ENCODE results near the gene MAGI2. TPM values are rescaled to one million over a fixed set of nuclear protein-coding genes. Genes with fewer than 3 reads are reported as not detected.

MAGI2 gene
- total RNA-seq, 1 donor from 2014 or later, result 64.2 TPM

DNA sequence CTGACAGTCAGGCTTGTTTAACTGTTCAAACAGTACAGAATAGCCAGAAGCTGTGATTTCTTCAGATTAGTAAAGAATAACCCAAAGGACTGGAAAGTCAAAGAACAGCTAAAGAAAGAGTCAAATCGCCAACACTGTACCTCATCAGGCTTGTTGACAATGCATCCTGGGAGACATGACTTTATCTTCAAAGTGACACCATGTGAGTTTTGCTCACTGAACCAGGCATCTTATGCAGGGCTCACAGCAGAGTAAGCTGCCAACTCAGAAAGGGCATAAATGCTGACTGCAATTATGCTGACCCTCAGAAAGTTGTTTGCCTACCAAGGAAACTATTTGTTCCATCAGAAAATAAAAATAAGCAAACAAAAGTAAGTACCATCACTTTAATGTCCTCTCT, 96.4 kb downstream of the MAGI2 start:
- no peak for DNase-seq
- H3K36me3 Mint-ChIP-seq (ENCODE audit: unreplicated experiment), result no peaks in the 10 kb centered on the region
- H3K27me3 Mint-ChIP-seq (ENCODE audit: unreplicated experiment), result peaks cover 1% of the 10 kb centered on the region
- H3K4me1 Mint-ChIP-seq (ENCODE audit: low read depth, unreplicated experiment), result no peaks in the 10 kb centered on the region
- peaks cover 2% of the 10 kb centered on the region for H3K9me3 Mint-ChIP-seq (ENCODE audit: unreplicated experiment)
- TF ChIP-seq, protein P1, sequence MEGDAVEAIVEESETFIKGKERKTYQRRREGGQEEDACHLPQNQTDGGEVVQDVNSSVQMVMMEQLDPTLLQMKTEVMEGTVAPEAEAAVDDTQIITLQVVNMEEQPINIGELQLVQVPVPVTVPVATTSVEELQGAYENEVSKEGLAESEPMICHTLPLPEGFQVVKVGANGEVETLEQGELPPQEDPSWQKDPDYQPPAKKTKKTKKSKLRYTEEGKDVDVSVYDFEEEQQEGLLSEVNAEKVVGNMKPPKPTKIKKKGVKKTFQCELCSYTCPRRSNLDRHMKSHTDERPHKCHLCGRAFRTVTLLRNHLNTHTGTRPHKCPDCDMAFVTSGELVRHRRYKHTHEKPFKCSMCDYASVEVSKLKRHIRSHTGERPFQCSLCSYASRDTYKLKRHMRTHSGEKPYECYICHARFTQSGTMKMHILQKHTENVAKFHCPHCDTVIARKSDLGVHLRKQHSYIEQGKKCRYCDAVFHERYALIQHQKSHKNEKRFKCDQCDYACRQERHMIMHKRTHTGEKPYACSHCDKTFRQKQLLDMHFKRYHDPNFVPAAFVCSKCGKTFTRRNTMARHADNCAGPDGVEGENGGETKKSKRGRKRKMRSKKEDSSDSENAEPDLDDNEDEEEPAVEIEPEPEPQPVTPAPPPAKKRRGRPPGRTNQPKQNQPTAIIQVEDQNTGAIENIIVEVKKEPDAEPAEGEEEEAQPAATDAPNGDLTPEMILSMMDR (IDR thresholded peaks at IDR 0.05; ENCODE audit: partially characterized antibody, unreplicated experiment), result no peak
- H3K4me3 Mint-ChIP-seq (ENCODE audit: unreplicated experiment), result no peak overlapping the region
- no peak overlapping the region for H3K27ac Mint-ChIP-seq (ENCODE audit: unreplicated experiment)

DNA sequence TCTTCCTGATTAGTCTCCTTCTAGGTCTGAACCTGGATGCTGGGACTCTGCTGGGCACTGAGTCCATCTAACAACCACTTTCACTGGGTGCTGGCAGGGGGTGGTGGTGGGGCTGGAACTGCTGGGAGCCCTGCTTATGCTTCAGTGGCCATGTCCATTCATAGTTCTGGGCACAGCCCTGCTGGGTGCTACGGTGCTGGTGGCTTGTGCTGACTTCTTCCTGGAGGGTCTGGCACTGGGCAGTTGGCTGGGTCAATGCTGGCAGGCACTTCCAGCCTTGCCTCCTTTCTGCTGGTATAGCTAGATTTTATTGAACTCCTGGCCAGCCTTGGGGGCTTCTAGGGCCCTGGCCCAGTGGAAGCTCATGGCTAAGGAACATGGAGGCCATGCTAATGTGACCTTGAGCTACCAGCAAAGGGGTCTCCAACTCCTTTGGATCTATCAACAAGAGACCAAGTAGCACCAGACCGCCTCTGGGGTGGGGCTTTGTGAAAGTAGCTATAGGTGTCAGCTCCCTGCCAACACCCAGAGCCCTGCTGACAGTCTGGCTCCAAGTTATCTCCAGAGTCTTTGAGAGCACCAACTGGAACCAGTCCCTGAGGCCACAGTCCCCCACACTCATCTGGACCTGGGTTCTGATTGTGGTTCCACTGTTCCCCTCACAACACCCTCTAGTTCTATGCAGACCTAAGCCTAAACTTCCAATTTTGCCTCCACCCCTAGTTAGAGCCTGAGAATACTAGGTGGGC, 99.6 kb downstream of the MAGI2 start:
- no peak overlapping the region for H3K4me3 Mint-ChIP-seq (ENCODE audit: unreplicated experiment)
- no peaks in the 10 kb centered on the region for H3K36me3 Mint-ChIP-seq (ENCODE audit: unreplicated experiment)
- no peak for DNase-seq
- TF ChIP-seq, protein P1 (IDR thresholded peaks at IDR 0.05; ENCODE audit: partially characterized antibody, unreplicated experiment), result no peak
- H3K27me3 Mint-ChIP-seq (ENCODE audit: unreplicated experiment), result no peaks in the 10 kb centered on the region
- peaks cover 2% of the 10 kb centered on the region for H3K9me3 Mint-ChIP-seq (ENCODE audit: unreplicated experiment)
- H3K4me1 Mint-ChIP-seq (ENCODE audit: low read depth, unreplicated experiment), result no peaks in the 10 kb centered on the region
- no peak overlapping the region for H3K27ac Mint-ChIP-seq (ENCODE audit: unreplicated experiment)

DNA sequence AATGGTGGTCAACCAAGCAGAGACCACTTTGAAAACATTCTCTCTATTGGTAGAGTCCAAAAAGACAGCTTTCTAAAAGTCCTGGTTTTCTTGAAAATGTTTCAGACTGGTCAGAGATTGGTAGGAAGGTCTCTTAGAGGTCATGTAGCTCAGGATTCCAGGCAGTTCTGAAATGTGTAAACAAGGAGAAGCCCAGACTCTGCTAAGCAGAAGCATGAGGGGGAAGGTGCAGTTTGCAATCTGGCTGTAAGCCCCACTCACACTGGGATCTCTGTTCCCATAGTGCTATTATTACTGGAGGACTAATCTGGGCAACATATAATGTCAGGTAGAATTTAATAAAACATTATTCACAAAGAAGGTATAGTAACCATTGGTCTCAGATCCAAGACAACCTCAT, 101.1 kb downstream of the MAGI2 start:
- no peak for DNase-seq
- H3K27ac Mint-ChIP-seq (ENCODE audit: unreplicated experiment), result no peak overlapping the region
- H3K4me1 Mint-ChIP-seq (ENCODE audit: low read depth, unreplicated experiment), result no peaks in the 10 kb centered on the region
- H3K9me3 Mint-ChIP-seq (ENCODE audit: unreplicated experiment), result peaks cover 2% of the 10 kb centered on the region
- H3K27me3 Mint-ChIP-seq (ENCODE audit: unreplicated experiment), result no peaks in the 10 kb centered on the region
- TF ChIP-seq, protein P1 (IDR thresholded peaks at IDR 0.05; ENCODE audit: partially characterized antibody, unreplicated experiment), result no peak
- H3K36me3 Mint-ChIP-seq (ENCODE audit: unreplicated experiment), result no peaks in the 10 kb centered on the region
- no peak overlapping the region for H3K4me3 Mint-ChIP-seq (ENCODE audit: unreplicated experiment)

DNA sequence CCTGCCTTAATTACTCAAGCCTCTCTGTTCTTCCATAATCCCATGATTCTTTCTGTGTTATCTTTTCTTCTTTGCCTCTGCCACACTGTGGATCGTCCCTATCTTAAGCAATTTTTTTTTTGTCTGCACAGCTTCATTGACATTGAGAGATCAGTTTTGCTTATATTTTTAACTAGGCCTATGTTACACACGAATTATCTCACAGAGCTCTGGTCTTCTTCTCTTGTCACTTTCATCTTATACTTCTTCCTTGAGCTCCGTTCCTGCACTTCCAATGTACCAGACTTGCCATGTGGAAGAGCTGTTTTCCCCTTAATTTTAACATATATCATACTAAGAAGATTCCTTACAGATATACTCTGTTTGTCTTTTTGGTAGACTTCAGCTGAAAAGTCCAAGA, 106.1 kb downstream of the MAGI2 start:
- H3K27ac Mint-ChIP-seq (ENCODE audit: unreplicated experiment), result no peak overlapping the region
- no peaks in the 10 kb centered on the region for H3K4me1 Mint-ChIP-seq (ENCODE audit: low read depth, unreplicated experiment)
- TF ChIP-seq, protein P1 (IDR thresholded peaks at IDR 0.05; ENCODE audit: partially characterized antibody, unreplicated experiment), result no peak
- H3K9me3 Mint-ChIP-seq (ENCODE audit: unreplicated experiment), result no peaks in the 10 kb centered on the region
- no peaks in the 10 kb centered on the region for H3K27me3 Mint-ChIP-seq (ENCODE audit: unreplicated experiment)
- no peak for DNase-seq
- no peak overlapping the region for H3K4me3 Mint-ChIP-seq (ENCODE audit: unreplicated experiment)
- H3K36me3 Mint-ChIP-seq (ENCODE audit: unreplicated experiment), result no peaks in the 10 kb centered on the region

DNA sequence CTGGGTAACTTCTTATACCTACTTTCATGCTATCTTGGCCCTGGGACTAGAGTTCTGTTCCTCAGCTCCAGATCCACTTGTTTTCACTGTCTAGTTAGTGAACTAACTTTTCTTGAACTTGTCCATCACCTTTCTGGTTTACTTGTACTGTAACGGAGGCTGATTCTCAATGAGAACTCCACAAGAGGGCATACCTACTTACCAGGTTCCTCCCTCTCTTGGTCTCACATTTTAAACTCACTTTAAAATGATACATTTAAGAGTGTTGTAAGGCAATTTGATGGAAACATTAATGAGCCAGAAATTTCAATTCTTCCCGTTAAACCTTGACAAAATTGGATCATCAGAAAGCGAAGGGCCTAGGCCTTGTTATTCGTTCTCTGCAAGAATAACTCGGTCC, 111.6 kb downstream of the MAGI2 start:
- TF ChIP-seq, protein P1 (IDR thresholded peaks at IDR 0.05; ENCODE audit: partially characterized antibody, unreplicated experiment), result no peak
- Mint-ChIP-seq H3K4me3 (ENCODE audit: unreplicated experiment) (no peak overlapping the region), H3K27me3 (ENCODE audit: unreplicated experiment) (no peaks in the 10 kb centered on the region), H3K9me3 (ENCODE audit: unreplicated experiment) (no peaks in the 10 kb centered on the region), H3K36me3 (ENCODE audit: unreplicated experiment) (no peaks in the 10 kb centered on the region), H3K27ac (ENCODE audit: unreplicated experiment) (no peak overlapping the region), H3K4me1 (ENCODE audit: low read depth, unreplicated experiment) (no peaks in the 10 kb centered on the region)
- no peak for DNase-seq

Measured in glutamatergic neuron (in vitro differentiated cells).